Lower lobe of right lung (tissue), 2 donors: ENCODE data around the gene FXYD6. TPM values are rescaled to one million over a fixed set of nuclear protein-coding genes. Genes with fewer than 3 reads are reported as not detected.

ENCODE experiments used
- ATAC-seq, 2 donors: fragments of 200-7000 bp; cut with Tn5 transposase; one replicate each; pipeline ENCODE4 v1.9.1; 2020 to 2022; ENCODE audit warnings: mild to moderate bottlenecking in 2 of 2, moderate library complexity in 2 of 2
- DNase-seq: peaks from one replicate; pipeline ENCODE4 v3.0.0-alpha.2; 2020
- H3K27ac ChIP-seq: fragments of 200-600 bp; one replicate; pipeline ENCODE4 v1.8.0; 2022
- H3K27me3 ChIP-seq: fragments of 200-600 bp; one replicate; pipeline ENCODE4 v1.8.0; 2022; ENCODE audit warnings: low read depth
- H3K36me3 ChIP-seq: fragments of 200-600 bp; one replicate; pipeline ENCODE4 v1.8.0; 2022; ENCODE audit warnings: mild to moderate bottlenecking
- H3K4me1 ChIP-seq: fragments of 200-600 bp; one replicate; pipeline ENCODE4 v1.8.0; 2022
- H3K4me3 ChIP-seq: fragments of 200-600 bp; one replicate; pipeline ENCODE4 v1.8.0; 2022; ENCODE audit warnings: mild to moderate bottlenecking
- H3K9me3 ChIP-seq: fragments of 200-600 bp; one replicate; pipeline ENCODE4 v1.8.0; 2022
- intact Hi-C: fragments of 100-400 bp; cut with DNase I; formaldehyde crosslinking; loops from one replicate; pipeline ENCODE4 v1.11.0; 2022
- total RNA-seq: library from RNA; stranded (reverse); fragmentation: NEBNext Ultra II Directional; extraction: Animal tissue kit (Norgen Biotek cat#: 25700); gene quantifications from one replicate; pipeline ENCODE4 v1.2.1, GENCODE V29; 2021
- TF ChIP-seq, protein P1 (sequence below): fragments of 200-600 bp; IDR thresholded peaks from one replicate; pipeline ENCODE4 v1.8.0; 2022; ENCODE audit warnings: antibody characterized with exemption, mild to moderate bottlenecking
- donor health status: DM: no; HTN: yes; CAD: no; lungs with severe emphysema.

FXYD6 gene
- total RNA-seq, 1 donor from 2014 or later = 61.2 TPM

DNA sequence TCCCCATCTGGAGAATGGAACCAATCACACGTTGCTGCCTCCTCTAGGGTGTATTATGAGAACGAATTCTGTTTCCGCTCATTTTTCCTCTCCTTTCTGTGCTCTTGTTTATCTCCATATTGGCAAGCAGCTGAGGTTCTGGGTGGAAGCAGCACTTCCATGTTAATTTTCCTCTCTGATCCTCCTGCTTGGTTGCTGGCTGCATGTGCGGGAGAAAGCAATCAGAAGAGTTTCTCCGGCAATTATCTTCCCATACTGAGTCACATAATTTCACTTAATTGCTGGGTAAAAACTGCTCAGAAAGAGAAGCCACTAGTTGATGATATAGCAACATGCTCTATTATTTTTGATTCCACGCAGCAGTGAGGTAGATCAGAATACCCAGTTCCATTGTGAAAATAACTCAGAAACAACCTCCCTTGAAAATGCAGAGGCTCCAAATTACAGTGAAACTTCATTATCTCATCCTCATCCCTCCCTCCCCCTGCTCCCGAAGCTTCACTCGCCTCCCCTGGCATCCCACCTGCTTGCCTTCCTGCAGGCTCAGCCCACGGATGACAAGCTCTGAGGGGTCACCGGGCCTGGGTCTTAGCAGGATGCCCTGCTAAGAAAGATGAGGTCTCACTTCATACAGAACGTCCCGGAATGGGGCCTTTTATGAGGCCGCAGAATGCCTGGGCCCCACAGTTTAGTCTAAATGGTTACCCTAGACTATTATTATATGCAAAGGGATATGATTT, 20.4 kb downstream of the FXYD6 start:
- no peak for DNase-seq
- no peak overlapping the region for H3K27ac ChIP-seq
- peaks cover 9% of the 10 kb centered on the region for H3K9me3 ChIP-seq
- no peaks in the 10 kb centered on the region for H3K36me3 ChIP-seq
- TF ChIP-seq, protein P1, sequence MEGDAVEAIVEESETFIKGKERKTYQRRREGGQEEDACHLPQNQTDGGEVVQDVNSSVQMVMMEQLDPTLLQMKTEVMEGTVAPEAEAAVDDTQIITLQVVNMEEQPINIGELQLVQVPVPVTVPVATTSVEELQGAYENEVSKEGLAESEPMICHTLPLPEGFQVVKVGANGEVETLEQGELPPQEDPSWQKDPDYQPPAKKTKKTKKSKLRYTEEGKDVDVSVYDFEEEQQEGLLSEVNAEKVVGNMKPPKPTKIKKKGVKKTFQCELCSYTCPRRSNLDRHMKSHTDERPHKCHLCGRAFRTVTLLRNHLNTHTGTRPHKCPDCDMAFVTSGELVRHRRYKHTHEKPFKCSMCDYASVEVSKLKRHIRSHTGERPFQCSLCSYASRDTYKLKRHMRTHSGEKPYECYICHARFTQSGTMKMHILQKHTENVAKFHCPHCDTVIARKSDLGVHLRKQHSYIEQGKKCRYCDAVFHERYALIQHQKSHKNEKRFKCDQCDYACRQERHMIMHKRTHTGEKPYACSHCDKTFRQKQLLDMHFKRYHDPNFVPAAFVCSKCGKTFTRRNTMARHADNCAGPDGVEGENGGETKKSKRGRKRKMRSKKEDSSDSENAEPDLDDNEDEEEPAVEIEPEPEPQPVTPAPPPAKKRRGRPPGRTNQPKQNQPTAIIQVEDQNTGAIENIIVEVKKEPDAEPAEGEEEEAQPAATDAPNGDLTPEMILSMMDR = no peak
- ATAC-seq = no peak
- no peak overlapping the region for H3K4me3 ChIP-seq
- peaks cover 24% of the 10 kb centered on the region for H3K4me1 ChIP-seq
- intact Hi-C loops = no loop called here
- peaks cover 3% of the 10 kb centered on the region for H3K27me3 ChIP-seq

DNA sequence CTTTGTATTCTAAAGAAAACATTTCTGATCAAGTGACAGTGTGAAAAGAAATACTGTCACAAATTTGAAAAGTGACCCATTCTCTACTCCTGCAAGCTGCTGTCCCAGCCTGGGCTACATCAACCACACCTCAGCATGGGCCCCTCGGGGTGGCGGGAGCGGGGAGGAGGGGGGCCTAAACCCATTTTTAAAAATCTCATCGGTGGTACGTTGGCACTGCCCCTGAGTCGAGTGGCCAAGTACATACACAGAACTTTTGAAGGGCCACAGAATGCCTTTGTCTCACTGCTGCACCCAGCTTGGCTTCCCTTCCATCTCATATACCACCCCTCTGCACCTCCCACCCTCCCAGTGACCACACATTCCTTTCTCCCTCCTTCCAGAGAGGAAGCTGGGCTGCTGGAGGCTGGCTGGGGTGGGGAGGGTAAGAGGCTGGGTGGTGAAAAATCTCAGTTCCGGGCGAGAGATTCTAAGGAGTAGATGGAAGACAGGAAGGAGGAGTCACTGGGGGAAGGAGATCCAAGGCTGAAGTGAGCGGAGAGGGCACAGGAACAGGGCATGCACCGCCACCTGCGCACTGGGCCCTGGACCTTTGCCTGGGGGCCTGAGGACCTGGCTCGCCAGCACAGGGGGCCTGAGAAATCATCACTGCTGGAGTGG, 21.1 kb downstream of the FXYD6 start:
- no peak overlapping the region for H3K27ac ChIP-seq
- DNase-seq (no peak), ATAC-seq (no peak)
- intact Hi-C loops = no loop called here
- peaks cover 18% of the 10 kb centered on the region for H3K4me1 ChIP-seq
- peaks cover 3% of the 10 kb centered on the region for H3K27me3 ChIP-seq
- no peak overlapping the region for H3K4me3 ChIP-seq
- H3K36me3 ChIP-seq = no peaks in the 10 kb centered on the region
- TF ChIP-seq, protein P1 = no peak
- peaks cover 9% of the 10 kb centered on the region for H3K9me3 ChIP-seq

DNA sequence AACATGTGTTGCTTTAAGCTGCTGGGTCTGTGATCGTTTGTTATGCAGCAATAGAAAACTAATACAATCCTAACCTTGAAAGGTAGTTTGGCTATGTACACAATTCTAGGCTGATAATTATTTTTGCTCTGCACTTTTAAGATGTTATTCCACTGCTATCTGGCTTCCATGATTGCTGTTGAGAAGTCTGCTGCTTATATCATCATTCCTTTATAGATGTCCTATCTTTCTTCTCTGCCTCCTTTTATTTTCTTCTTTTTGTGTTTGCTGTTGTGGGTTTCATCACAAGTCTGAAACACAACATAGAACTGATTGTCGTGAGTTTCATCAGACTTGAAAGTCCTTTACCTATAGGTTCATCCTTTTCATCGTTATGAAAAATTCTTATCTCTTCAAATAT, 24.1 kb downstream of the FXYD6 start:
- Histone ChIP-seq H3K4me1 (peaks cover 9% of the 10 kb centered on the region), H3K4me3 (no peak overlapping the region), H3K36me3 (no peaks in the 10 kb centered on the region), H3K27ac (no peak overlapping the region), H3K27me3 (peaks cover 3% of the 10 kb centered on the region), H3K9me3 (peaks cover 9% of the 10 kb centered on the region)
- ATAC-seq (no peak), DNase-seq (no peak)
- intact Hi-C loops = no loop called here
- TF ChIP-seq, protein P1 = no peak

DNA sequence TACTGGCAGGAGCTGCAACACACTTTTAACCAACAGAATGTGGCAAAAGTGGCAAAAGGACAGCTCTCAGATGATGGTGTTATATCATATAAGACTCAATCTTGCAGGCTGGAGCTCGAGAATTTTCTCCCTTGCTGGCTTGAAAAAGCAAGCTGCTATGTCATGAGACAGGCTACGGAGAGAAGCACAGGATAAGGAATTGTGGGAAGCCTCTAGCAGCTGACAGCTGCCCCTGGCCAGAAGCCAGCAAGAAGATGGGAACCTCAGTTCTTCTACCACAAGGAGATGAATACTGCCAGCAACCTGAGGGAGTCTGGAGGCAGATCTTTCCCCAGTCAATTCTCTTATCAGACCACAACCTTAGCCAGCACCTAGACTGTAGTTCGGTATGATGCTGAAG, 24.6 kb downstream of the FXYD6 start:
- DNase-seq (no peak), ATAC-seq (no peak)
- TF ChIP-seq, protein P1 = no peak
- Histone ChIP-seq H3K27me3 (peaks cover 3% of the 10 kb centered on the region), H3K27ac (no peak overlapping the region), H3K9me3 (peaks cover 9% of the 10 kb centered on the region), H3K4me1 (peaks cover 9% of the 10 kb centered on the region), H3K4me3 (no peak overlapping the region), H3K36me3 (no peaks in the 10 kb centered on the region)
- intact Hi-C loops = no loop called here

DNA sequence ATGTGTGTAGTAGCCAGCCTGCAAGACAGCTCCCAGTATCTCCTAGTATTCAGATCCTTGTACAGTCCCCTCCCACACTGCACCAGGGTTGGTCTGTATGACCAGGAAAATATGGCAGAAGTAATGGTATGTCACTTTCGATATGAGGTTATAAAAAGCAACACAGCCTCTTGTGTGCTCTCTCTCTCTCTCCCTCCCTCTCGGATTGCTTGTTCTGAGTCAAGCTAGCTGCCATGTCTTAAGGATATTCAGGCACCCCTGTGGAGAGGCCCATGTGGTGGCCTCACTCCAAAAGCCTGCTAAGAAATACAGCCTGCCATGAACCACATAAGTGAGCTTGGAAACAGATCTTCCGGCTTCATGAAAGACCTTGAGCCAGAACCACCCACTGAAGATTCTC, 25.4 kb downstream of the FXYD6 start:
- no peaks in the 10 kb centered on the region for H3K36me3 ChIP-seq
- no peak for DNase-seq
- H3K27ac ChIP-seq = no peak overlapping the region
- peaks cover 9% of the 10 kb centered on the region for H3K9me3 ChIP-seq
- intact Hi-C loops = no loop called here
- peaks cover 9% of the 10 kb centered on the region for H3K4me1 ChIP-seq
- ATAC-seq = no peak
- peaks cover 3% of the 10 kb centered on the region for H3K27me3 ChIP-seq
- H3K4me3 ChIP-seq = no peak overlapping the region
- TF ChIP-seq, protein P1 = no peak
